ENCODE data around the gene UST.

Gene UST, protein sequence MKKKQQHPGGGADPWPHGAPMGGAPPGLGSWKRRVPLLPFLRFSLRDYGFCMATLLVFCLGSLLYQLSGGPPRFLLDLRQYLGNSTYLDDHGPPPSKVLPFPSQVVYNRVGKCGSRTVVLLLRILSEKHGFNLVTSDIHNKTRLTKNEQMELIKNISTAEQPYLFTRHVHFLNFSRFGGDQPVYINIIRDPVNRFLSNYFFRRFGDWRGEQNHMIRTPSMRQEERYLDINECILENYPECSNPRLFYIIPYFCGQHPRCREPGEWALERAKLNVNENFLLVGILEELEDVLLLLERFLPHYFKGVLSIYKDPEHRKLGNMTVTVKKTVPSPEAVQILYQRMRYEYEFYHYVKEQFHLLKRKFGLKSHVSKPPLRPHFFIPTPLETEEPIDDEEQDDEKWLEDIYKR

DNA sequence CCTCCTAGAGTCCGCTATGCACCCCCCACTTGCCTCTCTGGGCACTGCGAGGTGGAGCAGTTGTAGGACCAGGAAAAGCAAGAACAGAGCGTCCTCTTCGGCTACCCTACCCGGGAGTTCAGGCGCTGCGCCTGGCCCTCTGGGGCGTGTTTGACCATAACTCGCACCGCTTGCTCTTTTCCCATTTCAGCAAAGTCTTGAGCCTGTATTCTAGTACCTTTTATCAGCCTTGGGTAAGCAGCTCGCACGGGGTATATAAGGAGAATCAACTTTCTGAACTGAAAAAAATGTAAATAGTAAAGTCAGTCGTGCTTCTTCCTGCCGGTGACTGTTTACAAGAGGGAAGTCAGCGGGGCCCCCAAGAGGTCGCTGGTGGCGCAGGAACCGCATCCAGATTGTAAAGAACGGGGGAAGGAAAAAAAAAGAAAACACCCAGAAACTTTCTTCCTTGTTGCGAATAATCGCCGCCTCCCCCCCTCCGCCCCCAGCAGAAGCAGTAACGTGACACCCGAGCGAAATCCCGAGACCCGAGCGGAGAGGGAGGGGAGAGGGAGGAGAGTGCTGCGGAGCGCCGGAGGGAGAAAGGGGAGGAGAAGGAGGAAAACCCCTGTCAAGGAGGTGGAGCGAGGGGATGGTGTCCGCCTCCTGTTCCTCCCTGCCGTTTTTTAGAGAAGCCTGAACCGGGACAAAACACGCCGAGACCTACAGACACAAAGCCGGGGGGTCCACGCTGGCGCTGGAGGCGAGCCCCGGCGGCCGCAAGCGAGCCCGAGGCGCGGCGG lies at the start of gene UST:
UST (plus strand) TSS at position 668 of the 782 bp plus-strand sequence. CDS start 401 bp downstream, outside the sequence.
- TF ChIP-seq GATA1 (IDR thresholded peaks at IDR 0.05; ENCODE audit: low read depth, low read length) (no peak), POLR2A (IDR thresholded peaks at IDR 0.05; ENCODE audit: low read length) (no peak)
- DNase-seq: peak; percentile 20 to 23

DNA sequence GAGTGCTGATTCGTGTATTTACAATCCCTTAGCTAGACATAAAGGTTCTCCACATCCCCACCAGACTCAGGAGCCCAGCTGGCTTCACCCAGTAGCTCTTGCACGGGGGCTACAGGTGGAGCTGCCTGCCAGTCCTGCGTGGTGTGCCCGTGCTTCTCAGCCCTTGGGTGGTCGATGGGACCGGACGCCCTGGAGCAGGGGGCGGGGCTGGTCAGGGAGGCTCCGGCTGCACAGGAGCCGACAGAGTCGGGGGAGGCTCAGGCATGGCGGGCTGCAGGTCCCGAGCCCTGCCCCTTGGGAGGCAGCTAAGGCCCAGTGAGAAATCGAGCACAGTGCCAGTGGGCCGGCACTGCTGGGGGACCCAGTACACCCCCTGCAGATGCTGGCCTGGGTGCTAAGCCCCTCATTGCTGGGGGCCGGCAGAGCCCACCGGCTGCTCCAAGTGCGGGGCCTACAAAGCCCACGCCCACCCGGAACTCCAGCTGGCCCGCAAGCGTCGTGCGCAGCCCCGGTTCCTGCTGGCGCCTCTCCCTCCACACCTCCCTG lies 48.9 kb upstream of the UST start:
- DNase-seq: no peak
- TF ChIP-seq GATA1 (IDR thresholded peaks at IDR 0.05; ENCODE audit: low read depth, low read length) (no peak), POLR2A (IDR thresholded peaks at IDR 0.05; ENCODE audit: low read length) (no peak)

DNA sequence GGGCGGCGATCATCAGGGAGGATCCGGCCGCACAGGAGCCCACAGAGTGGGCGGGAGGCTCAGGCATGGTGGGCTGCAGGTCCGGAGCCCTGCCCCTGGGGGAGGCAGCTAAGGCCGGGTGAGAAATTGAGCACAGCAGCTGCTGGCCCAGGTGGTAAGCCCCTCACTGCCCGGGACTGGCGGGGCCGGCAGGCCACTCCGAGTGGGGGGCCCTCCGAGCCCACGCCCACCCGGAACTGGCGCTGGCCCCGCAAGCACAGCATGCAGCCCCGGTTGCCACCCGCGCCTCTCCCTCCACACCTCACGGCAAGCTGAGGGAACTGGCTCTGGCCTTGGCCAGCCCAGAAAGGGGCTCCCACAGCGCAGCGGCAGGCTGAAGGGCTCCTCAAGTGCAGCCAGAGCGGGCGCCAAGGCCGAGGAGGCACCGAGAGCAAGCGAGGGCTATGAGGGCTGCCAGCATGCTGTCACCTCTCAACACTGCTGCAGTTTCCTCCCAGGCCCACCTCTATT lies 48.1 kb upstream of the UST start:
- no peak for TF ChIP-seq GATA1 (IDR thresholded peaks at IDR 0.05; ENCODE audit: low read depth, low read length)
- TF ChIP-seq POLR2A (IDR thresholded peaks at IDR 0.05; ENCODE audit: low read length): no peak
- DNase-seq: no peak

DNA sequence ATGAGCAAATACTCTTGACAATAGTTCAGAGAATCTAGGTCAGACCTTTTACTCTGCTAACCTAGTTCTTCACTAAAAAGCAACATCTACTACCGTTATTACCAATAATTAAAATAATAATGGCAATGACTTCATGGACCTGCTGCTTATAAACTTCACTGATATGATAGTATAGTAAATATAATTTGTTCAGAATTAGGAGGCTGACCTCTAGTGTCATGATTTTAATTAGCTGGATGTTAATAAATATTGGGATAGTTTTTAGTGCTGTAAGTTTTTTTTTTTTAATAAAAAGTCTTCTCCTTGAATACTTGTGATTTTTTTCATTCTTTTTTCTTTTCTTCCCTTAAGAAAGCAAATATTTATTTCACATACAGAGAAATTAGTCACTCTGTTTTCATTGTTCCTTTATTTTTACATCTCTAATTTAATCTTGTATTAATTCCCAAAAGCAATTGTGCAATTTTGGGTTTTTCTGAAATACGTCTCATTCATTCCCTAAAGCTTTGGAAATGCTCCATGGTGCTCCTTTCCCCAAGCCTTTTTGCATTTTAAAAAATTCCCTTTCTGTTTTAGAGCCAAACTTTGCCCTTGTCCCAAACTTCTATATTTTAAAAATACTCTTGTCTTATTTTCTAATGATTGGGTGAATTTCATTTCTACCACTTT lies 46.6 kb upstream of the UST start:
- DNase-seq: no peak
- TF ChIP-seq POLR2A (IDR thresholded peaks at IDR 0.05; ENCODE audit: low read length) (no peak), GATA1 (IDR thresholded peaks at IDR 0.05; ENCODE audit: low read depth, low read length) (no peak)

DNA sequence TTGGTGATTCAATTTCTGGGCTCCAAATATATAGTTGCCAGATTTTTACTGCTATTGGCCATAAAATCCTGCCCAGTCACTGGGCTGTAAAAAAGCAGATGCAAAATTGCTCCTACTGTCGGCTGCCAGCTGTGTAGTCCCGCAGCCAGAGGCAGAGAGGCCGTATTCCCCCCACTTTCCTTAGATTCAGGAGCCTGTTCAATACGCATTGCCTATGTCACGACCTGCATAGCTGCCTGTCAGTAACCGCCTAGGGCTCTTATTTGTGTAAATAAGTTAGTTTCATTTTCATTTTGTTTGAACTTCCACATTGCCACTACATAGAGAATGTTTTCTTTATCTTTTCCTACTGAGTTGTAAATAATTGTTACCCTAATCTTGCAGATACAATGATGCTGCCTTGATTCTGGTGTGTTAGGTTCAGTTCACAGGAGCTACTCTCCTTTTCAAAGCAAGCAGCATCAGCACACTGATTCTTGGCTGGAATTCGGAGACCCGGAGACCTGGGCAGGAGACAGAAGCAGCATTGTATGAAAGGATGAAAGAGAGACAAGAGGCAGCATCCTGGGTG lies 46.0 kb upstream of the UST start:
- TF ChIP-seq POLR2A (IDR thresholded peaks at IDR 0.05; ENCODE audit: low read length): no peak
- TF ChIP-seq GATA1 (IDR thresholded peaks at IDR 0.05; ENCODE audit: low read depth, low read length): no peak
- DNase-seq: no peak

DNA sequence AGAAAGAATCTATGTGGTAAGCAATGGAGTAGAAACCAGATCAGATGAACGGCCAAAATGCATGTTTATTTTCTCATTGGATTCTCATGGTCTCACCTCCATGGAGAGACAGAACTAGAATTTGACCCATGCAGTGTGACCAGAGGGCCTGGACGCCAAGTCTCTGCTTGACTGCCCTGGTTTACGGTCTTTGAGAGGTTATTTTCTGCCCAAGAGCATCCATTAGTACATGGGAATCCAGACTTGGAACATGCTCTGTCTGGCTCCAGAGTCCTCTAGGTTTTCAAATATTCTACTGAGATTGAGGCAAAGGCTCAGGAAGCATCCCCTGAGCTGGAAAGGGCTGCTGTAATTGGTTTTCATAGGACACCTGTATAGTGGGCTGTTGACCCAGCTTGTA lies 45.5 kb upstream of the UST start:
- no peak for TF ChIP-seq POLR2A (IDR thresholded peaks at IDR 0.05; ENCODE audit: low read length)
- TF ChIP-seq GATA1 (IDR thresholded peaks at IDR 0.05; ENCODE audit: low read depth, low read length): no peak
- DNase-seq: no peak

DNA sequence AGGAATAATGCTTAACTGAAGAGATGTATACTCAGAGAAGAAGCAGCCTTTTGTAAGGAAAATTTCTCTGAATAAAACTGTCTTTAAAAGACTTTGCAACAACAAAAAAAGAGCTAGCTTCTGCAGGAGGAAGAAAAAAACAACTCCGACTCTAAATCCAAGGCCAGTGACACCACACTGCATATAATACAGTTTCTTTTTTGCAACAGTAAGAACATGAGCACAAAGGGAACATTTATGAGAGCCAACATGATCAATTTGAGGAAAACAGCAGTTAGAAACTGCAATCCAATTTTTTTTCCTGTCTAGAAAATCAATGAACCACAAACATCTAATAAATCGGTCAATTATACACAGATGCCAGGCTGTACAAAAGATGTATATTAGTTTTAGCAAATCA lies 42.9 kb upstream of the UST start:
- DNase-seq: no peak
- TF ChIP-seq POLR2A (IDR thresholded peaks at IDR 0.05; ENCODE audit: low read length): no peak
- TF ChIP-seq GATA1 (IDR thresholded peaks at IDR 0.05; ENCODE audit: low read depth, low read length): no peak

DNA sequence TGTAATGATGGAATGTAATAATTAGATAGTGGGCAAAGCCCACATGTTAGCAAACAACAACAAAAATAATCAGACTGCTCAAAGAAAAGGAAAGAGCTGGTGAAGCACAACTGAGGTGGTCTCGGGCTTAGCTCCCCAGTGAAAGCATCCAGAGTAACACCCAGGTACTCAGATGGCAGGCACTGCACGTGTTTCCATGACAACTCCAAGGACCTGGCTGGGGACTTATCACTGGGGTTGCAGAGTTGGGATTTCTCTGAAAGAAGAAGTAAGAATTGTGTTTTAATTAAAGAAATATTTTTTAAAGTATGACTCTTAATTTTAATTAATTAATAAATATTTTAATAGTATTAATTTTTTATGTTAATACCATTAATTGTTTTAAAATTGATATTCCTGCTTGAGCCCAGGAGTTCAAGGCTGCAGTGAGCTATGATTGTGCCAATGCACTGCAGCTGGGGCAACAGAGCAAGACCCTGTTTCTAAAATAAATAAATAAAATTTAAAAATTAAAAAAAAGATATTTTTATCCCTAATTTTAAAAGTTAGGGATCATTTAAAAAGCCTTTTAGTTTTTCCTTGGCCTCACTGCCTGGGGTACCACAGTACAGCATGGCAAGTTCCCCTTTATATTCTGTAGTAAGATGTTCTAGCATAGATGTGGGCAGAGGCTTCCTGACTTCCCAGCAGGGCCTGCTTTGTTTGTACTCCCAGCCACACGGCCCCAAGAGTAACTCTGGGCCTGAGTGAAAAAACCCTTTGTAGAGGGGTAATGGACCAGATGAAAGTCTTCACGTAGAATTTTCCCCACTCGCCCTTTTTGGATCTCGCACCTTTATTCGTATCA lies 42.2 kb upstream of the UST start:
- TF ChIP-seq GATA1 (IDR thresholded peaks at IDR 0.05; ENCODE audit: low read depth, low read length) (no peak), POLR2A (IDR thresholded peaks at IDR 0.05; ENCODE audit: low read length) (no peak)
- no peak for DNase-seq

DNA sequence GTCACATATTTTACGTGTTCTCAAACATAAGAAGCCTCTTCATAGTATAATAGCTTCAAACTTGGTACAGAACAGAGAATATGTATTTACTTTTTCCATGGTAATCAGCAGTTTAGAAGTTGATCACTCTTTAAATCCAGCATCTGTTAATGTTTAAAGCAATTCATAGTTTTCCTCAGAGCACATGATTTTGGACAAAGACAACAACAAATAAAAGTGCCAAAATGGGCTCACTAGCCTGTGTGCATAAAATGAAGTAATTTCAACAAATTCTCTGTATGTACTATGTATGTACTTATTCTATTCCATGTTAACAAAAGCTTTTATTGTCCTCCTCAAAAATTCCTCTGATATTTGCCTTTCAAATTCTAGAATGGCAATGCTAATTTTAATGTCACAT lies 38.1 kb upstream of the UST start:
- DNase-seq: no peak
- TF ChIP-seq GATA1 (IDR thresholded peaks at IDR 0.05; ENCODE audit: low read depth, low read length) (no peak), POLR2A (IDR thresholded peaks at IDR 0.05; ENCODE audit: low read length) (no peak)

DNA sequence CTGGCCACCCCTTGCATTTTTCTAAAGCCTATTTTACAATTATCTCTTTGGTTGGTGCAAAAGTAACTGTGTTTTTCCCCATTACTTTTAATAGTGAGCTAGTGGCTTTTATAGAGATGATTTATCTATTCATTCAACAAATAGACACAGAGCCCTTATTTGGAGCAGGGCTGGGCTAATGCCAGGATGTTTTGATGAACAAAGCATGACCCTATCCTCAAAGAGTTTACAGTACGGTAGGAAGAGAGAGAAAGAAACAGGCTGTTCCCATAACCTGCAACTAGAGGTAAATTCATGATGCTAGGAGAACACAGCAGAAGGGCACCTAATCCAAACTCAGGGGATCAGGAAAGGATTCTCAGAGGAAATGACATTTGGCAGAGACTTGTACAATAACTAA lies 37.3 kb upstream of the UST start:
- no peak for TF ChIP-seq GATA1 (IDR thresholded peaks at IDR 0.05; ENCODE audit: low read depth, low read length)
- TF ChIP-seq POLR2A (IDR thresholded peaks at IDR 0.05; ENCODE audit: low read length): no peak
- no peak for DNase-seq

DNA sequence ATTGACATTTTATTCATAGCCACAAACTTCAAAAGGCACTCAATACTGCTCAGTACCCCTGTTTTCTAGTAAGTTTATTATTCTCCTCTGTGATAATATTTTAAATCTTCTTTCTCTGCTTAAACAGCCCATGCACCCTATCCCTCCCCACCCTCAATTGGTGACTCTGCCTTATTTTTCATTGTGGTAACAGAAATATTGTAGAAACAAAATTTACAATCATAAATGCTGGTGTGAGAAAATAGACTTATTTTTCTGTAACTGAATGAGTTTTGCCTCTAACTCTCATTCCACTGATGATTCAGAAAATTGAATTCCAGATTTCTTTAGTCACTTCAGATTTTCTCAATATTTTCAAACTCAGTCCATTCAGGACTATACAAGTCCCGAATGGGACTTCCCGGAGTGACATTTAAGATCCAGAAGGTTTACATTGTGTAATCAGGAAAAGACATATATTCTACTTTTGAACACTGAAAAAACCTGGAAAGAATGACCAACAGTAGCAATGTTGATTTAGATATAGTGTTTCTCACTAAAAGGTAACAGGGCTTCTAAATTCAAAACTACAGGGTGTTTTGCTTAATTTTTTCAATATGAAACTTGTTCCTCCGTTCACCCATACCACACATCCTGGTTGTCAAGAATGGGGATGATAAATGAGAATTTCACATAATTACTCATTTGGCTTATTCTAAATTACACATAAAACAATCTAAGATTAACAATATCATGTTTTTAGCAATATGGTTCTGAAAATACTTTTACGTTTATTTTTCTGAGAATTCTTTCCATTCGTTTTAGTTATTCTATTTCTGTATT lies 34.8 kb upstream of the UST start:
- TF ChIP-seq POLR2A (IDR thresholded peaks at IDR 0.05; ENCODE audit: low read length): no peak
- TF ChIP-seq GATA1 (IDR thresholded peaks at IDR 0.05; ENCODE audit: low read depth, low read length): no peak
- DNase-seq: no peak

All from erythroblast (primary cell).